NOMO-1 (cell line): Measurements from ENCODE around the gene PEAK1.

Experiments used
- DNase-seq, 2 experiments: peaks; one replicate each; lab custom pipeline; 2025; ENCODE audit not compliant: unreplicated experiment in 2 of 2; lab: John Stamatoyannopoulos, UW

Gene PEAK1

DNA sequence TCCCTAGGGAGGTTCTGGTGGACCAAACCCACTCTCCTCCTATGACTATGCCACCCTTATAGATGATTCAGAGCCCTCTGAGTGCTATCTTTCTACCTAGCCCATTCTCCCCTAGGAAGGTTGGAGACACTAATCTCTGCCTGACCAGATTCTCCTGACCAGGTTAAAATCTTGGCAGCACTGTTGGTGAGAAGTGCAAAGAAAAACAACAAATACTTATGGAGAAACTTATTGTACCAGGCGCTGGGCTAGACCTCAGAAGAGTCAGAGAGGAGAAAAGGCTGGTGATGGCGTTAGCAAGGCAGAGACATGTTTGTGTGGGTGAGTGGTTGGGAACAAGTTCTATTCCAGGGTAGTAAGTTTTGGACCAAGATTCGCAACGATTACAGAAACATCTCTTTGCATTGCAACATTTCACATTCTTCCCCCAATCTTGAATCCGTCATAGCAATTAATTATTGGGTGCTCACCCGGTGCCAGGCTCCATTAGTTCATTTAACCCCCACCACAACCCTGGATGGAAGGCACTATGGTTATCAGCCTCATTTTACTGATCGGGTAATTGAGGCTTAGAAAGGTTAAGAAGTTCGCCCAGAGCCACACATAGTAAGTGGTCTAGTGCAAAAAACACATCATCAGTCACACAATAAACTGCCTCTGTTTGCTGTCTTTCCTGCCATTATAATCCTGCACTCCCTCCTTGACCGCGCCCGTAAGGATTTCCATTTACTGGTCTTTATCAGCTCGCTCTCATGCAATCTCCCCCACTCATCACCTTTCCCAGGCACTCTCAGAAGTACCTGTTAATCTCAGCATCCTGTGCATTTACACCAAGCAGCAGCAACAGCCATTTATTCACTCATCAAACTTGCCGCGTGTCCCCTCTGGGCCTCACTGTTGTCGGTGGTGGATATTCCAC, 348.3 kb downstream of the PEAK1 start:
- no peak for DNase-seq

DNA sequence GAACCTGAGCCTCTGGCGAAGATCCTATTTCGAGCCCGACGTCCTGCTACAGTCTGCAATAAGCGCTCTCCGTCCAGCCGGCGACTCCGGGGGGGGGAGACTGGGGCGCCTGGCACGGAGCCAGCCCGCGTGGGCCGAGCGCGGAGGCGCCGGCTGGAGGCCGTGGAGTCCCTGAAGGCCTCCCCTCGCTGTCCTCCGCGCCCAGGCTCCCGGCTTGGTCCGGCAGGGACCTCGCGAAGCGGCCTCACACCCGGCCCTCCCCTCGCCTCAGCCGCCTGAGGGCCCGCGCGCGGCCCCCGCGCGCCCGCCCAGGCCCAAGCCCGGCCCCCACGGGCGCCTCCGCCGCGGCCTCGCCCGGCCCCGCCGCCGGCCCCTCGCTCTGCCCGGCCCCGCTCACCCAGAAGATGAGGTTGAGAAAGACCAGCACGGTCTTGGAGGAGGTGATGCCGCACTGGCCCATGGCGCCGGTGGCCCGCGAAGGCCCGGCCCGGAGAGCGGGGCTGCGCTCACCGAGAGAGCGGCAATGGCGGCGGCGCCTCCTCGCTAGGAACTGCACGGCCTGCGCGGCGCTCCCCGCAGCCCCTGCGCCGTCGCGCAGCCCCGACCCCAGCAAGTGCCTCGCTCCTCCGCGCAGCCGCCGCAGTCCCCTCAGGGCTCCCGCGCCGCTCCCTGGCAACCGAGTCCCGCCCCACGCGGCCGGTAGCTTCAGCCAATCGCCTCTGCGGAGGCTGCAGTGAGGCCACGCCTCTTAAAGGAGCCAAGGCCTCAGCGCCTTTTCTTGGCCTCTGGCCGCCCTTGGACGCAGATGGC, 349.2 kb downstream of the PEAK1 start, which contains the start of gene TSPAN3:
Gene TSPAN3, minus strand, starts transcription at position 615 of the 810 bp plus-strand sequence. Its CDS starts 155 bp downstream, at position 460.
- DNase-seq = peak; percentile 88 to 90

- no peak for DNase-seq
These were observed 349.8 kb downstream of the PEAK1 start for GRCh38 chr15:77070180-77070494.

- no peak for DNase-seq
These were observed 350.3 kb downstream of the PEAK1 start for GRCh38 chr15:77069521-77070121.

- DNase-seq = no peak
These were observed 351.3 kb downstream of the PEAK1 start for GRCh38 chr15:77068633-77069032.

- peak in 1 of 2 experiments; percentile 73 for DNase-seq
These were observed 352.1 kb downstream of the PEAK1 start for GRCh38 chr15:77067691-77068367.

- peak in 1 of 2 experiments; percentile 62 for DNase-seq
These were observed 352.8 kb downstream of the PEAK1 start for GRCh38 chr15:77066971-77067690.

DNA sequence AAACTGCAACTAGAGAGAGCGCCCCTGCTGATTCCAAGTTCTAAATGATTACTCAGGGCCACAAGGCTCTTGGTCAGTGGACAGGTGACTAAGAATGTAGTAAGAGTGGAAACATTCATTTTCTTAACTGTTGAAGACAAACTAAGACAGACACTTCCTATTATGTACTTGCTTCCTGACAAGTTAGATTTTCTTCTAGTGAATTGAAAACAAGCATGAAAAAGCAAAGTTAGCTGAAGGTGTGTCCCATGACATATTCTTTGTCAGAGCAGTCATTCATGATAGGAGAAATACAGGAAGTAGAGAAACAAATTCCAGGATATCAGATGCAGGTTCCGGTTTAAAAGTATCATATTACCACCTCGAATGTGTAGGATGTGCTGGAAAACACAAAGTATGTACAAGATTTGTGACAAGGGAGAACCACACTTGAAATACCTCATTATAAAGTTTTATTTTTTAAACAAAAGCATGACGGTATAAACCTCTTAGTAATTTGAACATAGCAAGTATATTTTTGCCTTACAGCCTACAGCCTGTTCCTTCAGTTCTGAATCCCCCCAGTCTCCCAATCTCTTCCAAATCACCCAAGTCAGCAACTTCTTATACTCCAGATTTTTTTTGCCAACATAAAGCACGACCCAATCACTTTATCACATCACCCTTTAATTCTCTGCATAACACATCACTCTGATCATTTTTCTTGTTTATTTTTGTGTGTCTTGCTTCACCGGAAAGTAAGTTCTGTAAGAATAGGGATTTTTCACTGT, 355.2 kb downstream of the PEAK1 start:
- DNase-seq = no peak

DNA sequence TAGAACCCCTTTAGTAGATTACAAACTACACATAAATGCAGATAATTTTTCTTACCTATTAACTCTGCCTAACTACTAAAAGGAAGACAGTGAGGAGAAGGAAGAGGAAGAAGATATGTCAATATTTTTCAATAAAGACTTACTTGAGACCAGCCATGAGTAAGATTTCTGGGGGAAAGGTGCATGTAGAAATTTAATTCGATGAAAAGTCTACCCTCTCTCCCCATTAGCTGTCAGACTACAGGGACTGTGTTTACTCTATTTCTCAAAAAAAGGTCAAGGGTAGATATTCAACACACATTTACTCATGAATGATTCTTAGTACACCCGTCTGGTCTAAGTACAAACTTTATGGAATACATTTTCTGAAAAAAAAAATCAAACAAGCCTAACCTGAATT, 355.8 kb downstream of the PEAK1 start:
- DNase-seq = no peak

DNA sequence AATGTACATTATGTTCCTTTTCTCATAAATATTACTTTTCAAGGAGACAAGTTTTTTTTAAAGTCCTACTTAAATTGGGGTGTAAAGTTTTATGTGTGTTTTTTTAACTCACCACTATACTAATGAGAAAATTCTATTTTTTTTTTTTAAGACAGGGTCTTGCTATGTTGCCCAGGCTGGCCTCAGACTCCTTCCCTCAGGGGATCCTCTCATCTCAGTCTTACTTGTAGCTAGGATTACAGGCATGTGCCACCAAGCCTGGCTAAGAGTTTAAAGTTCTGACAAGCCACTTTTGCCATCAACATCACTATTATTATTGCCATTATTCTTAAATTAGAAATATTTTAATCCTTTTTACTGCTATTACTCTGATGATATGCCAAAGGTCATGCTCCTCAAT, 356.7 kb downstream of the PEAK1 start:
- DNase-seq = no peak

DNA sequence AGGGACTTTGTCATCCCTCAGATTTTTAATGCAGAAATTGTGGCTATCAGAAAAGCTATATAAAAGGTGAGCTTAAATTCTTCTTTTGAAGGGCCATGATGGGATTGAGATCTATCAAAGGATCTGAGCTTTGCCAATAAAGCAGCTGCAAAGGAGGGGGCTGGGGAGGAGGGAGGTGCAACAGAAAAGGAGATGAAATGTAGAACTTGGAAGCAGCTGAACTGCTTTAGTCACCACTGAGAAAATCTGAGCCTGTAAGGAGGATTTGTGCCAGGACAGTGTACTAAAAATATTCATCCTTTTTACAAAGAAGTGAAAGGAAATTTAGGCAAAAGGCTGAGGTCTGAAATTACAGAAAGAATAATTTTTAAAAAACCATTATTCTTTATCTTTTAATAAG, 359.4 kb downstream of the PEAK1 start:
- no peak for DNase-seq

GRCh38 chr15:77059786-77060361, 360.0 kb downstream of the PEAK1 start:
- DNase-seq = peak in 1 of 2 experiments; percentile 30

DNA sequence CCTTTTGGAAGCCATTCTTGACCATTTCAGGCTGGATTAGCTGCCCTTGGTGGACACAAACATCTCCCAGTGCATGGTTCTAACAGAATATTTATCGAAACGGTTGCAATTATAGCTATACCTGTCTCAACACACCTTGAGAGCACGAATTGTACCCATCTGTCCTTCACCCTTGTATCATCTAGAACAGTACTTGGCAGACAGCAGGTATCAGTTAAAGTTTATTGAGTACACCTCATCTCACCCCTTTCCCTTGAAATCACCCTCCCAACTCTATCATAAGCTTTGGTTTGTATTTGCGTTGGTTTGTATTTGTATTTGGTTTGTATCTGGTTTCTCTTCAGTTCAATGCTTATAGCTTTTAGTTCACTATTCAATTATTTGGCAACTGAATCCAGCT, 361.4 kb downstream of the PEAK1 start:
- DNase-seq = no peak

GRCh38 chr15:77057685-77058084, 362.2 kb downstream of the PEAK1 start:
- no peak for DNase-seq

GRCh38 chr15:77057072-77057471, 362.8 kb downstream of the PEAK1 start:
- peak in 1 of 2 experiments; percentile 34 for DNase-seq

GRCh38 chr15:77053709-77054108, 366.2 kb downstream of the PEAK1 start:
- DNase-seq = no peak

- no peak for DNase-seq
These were observed 367.3 kb downstream of the PEAK1 start for GRCh38 chr15:77052556-77052955.
